GM13977 (cell line): ENCODE measurements around the gene EPHB1.

Experiments used
- DNase-seq: peaks from one replicate; pipeline ENCODE4 v3.0.0; 2012; ENCODE audit warnings: low spot score
- in situ Hi-C: fragments of 300-500 bp; cut with MboI; formaldehyde crosslinking; loops from one replicate; pipeline ENCODE4 v1.12.0; 2022; ENCODE audit warnings: low sequenced_read_pairs, low pct_unique_long_range_greater_than_20kb, mixed read lengths, inconsistent platforms; ENCODE audit not compliant: unreplicated experiment
- TF ChIP-seq, protein P1 (sequence below): IDR thresholded peaks from 2 replicates; pipeline ENCODE4 v1.5.1; 2012; ENCODE audit warnings: mild to moderate bottlenecking, control low read depth; ENCODE audit not compliant: insufficient read depth; ENCODE audit errors: extremely low read depth, missing control alignments

Gene EPHB1

DNA sequence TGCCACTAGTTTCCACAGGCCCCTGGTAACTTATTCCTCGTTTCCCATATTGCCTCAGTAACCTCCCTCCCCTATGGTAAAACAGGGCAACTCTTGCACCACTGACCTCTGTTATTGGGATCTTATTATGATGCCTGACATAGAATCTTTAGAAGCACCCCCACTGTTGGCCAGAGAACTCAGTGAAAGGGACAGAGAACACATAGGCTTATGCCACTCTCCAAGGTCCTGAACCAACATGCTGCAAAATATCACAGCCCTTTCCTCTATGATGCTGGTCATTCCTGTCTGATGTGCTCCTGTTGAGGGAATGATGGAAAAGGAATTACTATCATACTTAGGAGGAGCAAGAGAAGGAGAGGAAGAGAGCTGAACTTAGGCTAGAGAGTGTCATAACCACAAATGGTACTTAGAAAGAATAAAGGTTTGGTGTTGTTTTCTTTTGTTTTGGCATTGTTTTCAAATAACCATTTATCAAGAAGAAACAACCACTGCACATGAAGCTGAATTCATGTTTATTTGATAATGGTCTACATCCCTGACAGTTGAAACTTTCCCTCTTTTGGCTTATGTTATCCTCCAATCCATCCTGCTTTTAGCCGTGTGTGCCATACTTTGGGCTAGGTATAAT is 330.2 kb downstream of the EPHB1 start:
- TF ChIP-seq, protein P1, sequence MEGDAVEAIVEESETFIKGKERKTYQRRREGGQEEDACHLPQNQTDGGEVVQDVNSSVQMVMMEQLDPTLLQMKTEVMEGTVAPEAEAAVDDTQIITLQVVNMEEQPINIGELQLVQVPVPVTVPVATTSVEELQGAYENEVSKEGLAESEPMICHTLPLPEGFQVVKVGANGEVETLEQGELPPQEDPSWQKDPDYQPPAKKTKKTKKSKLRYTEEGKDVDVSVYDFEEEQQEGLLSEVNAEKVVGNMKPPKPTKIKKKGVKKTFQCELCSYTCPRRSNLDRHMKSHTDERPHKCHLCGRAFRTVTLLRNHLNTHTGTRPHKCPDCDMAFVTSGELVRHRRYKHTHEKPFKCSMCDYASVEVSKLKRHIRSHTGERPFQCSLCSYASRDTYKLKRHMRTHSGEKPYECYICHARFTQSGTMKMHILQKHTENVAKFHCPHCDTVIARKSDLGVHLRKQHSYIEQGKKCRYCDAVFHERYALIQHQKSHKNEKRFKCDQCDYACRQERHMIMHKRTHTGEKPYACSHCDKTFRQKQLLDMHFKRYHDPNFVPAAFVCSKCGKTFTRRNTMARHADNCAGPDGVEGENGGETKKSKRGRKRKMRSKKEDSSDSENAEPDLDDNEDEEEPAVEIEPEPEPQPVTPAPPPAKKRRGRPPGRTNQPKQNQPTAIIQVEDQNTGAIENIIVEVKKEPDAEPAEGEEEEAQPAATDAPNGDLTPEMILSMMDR = no peak
- peak; percentile 19 for DNase-seq
- in situ Hi-C loops = no loop called here

DNA sequence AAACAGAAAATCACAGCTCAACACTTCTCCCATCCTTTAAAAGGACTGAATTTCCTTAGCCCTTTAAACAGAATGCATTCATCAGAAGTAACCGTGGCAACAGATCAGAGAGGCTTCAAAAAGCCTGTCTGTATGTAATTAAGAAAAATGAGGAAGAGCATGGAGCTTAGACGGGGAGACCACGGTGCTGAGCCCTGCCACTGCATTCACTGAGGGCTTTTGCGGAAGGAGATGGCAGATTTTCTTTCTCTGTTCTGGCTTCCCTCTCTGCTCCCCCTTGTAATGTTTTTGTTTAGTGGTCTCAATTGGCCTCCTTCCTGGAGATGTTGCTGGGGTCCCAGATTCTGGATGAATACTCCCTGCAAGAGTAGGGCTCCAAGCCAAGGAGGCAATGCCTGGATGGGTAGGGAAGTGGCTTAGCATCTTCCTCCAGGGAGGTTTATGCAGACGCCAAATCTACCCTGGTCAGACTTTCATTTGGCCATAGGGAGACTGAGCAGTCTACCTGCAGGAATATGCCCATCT is 332.9 kb downstream of the EPHB1 start:
- TF ChIP-seq, protein P1 = no peak
- DNase-seq = no peak
- in situ Hi-C loops = no loop called here

DNA sequence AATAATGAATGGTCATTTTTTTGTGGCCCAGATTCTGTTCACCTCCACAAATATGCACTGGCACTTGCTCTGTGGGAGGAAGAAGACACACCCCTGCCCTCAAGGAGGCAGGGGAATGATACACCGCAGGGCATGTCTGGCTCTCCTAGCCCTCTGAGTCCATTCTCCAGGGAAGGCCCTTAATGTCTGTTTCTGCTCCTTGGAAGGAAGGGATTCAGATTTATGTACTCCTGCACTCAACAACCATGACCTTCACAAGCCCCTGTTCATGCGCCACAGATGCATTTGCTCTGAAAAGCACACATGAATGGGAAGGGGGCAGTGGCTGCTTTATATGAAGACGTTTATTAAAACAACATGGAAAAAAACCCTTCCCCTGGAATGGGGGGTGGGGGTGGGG is 333.8 kb downstream of the EPHB1 start:
- TF ChIP-seq, protein P1 = no peak
- in situ Hi-C loops = no loop called here
- no peak for DNase-seq

DNA sequence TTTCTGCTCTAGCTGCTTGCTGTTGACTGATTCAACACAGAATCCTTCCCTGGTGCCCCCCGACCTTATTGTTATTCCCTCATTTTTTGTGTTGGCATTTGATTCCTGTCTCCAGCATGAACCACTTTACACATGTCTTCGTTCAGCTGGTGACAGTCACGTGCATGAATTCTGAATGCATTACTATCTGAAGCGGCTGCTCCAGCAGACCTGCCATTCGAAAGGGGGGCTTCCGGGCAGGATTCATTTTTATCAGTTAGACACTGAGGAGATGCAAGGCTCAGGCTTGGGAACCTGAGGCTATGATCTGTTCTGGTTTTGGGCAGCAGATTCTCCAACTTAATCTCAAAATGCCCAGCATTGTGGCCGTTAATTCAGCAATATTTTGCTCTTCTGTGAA is 336.2 kb downstream of the EPHB1 start:
- in situ Hi-C loops = no loop called here
- DNase-seq = no peak
- TF ChIP-seq, protein P1 = no peak

DNA sequence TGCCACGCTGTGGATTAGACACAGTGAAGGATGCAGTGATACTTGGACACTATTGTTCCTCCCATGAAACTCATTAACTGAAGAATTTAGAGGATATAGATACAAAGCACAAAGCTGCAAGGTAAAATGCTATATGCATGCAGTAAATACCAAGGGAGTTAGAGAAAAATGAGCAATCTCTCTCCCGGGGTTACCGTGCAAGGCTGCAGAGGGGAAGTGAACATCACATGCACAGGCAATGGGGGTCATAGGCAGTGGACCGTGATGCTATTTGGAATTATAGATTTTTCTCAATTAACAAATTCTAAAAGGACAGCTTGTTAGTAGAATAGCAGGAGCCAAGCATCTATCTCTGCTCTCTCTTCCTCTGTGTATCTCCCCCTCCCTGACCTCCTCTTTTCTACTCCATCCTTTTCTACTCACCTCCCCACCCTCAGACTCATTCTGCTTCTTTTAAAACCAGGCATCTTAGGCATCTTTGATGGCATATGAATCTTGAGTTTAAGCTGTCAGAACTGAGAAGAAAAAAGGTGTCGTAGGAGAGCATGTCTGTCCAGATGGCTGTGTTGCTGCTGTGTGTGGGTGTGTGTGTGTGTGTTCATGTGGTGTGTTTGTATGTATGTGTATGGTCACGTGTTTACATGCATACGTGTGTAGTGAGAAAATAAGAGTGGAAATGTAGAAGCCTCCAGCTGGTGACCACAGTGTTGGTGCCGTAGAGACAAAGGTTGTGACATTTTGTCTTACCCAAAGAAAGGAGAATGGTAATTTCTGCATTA is 339.0 kb downstream of the EPHB1 start:
- TF ChIP-seq, protein P1 = no peak
- in situ Hi-C loops = no loop called here
- DNase-seq = no peak

DNA sequence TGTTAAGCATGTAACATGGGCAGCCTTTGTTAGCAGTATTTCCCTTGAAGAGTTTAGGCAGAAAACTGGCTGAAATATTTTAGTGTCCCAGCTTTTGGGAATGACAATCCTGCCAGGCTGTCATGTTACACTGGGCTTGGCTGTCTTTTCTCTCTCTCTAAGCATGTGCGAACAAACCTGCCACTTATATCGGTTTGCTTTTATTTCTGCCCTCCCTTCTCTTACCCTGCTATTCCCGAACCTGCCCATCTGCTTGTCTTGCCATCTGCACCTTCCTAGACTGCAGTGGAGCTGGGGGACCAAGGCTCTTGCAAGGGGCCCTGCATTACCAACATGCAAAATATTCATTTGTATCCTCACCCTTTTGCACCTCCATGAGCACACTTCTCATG is 339.6 kb downstream of the EPHB1 start:
- DNase-seq = no peak
- in situ Hi-C loops = no loop called here
- TF ChIP-seq, protein P1 = no peak
